Measurements from ENCODE around the gene PRPS1. TPM values are rescaled to one million over a fixed set of nuclear protein-coding genes. Genes with fewer than 3 reads are reported as not detected.

The PRPS1 gene
- total RNA-seq, 4 donors from 2014 or later: 23.5 to 33.4 (median 27.5) TPM

GRCh38 chrX:107646735-107647134, 18.4 kb downstream of the PRPS1 start:
- Histone ChIP-seq H3K4me3 (no peak overlapping the region), H3K27ac (no peak overlapping the region), H3K36me3 (peaks cover 0 to 52% of the 10 kb centered on the region in 2 donors), H3K4me1 (no peaks in the 10 kb centered on the region), H3K9me3 (no peaks in the 10 kb centered on the region), H3K27me3 (no peaks in the 10 kb centered on the region)
- no peak for ATAC-seq
- TF ChIP-seq EP300 (IDR thresholded peaks at IDR 0.05) (no peak), POLR2AphosphoS5 (IDR thresholded peaks at IDR 0.05) (no peak), POLR2A (IDR thresholded peaks at IDR 0.05) (no peak), CTCF (IDR thresholded peaks at IDR 0.05) (no peak)
- 80% methylated on average over 1 of the region's 2 CpGs for WGBS, 2 donors (ENCODE audit: low coverage in 1 of 2)

- H3K9me3 ChIP-seq: no peaks in the 10 kb centered on the region
- peaks cover 0 to 49% of the 10 kb centered on the region in 2 donors for H3K36me3 ChIP-seq
- ATAC-seq: no peak
- TF ChIP-seq CTCF (IDR thresholded peaks at IDR 0.05) (no peak), POLR2AphosphoS5 (IDR thresholded peaks at IDR 0.05) (no peak), POLR2A (IDR thresholded peaks at IDR 0.05) (no peak)
- H3K4me3 ChIP-seq: no peak overlapping the region
- H3K27me3 ChIP-seq: no peaks in the 10 kb centered on the region
- H3K4me1 ChIP-seq: no peaks in the 10 kb centered on the region
- WGBS, 2 donors (ENCODE audit: low coverage in 1 of 2): 90% methylated on average over 2 of the region's 4 CpGs; no CpG with 5 or more reads in 1 of the 2 donors
- no peak overlapping the region for H3K27ac ChIP-seq
These were observed 20.0 kb downstream of the PRPS1 start for GRCh38 chrX:107648332-107648731.

GRCh38 chrX:107654566-107654871, 26.2 kb downstream of the PRPS1 start:
- TF ChIP-seq POLR2AphosphoS5 (IDR thresholded peaks at IDR 0.05): no peak
- TF ChIP-seq EP300 (IDR thresholded peaks at IDR 0.05): no peak
- TF ChIP-seq CTCF (IDR thresholded peaks at IDR 0.05): no peak
- no peak for TF ChIP-seq POLR2A (IDR thresholded peaks at IDR 0.05)
- Histone ChIP-seq H3K36me3 (peaks cover 0 to 14% of the 10 kb centered on the region in 2 donors), H3K9me3 (no peaks in the 10 kb centered on the region), H3K4me3 (no peak overlapping the region), H3K27me3 (no peaks in the 10 kb centered on the region), H3K27ac (peak overlapping the region in 1 of 4 donors; percentile 60), H3K4me1 (peaks cover 0 to 7% (median 6%) of the 10 kb centered on the region in 3 donors)
- WGBS, 2 donors (ENCODE audit: low coverage in 1 of 2): 11% methylated on average over 2 of the region's 2 CpGs; no CpG with 5 or more reads in 1 of the 2 donors
- ATAC-seq: no peak

GRCh38 chrX:107654872-107655761, 26.8 kb downstream of the PRPS1 start:
- H3K4me3 ChIP-seq: no peak overlapping the region
- TF ChIP-seq EP300 (IDR thresholded peaks at IDR 0.05) (no peak), CTCF (IDR thresholded peaks at IDR 0.05) (peak; percentile 14 to 78 (median 61)), POLR2AphosphoS5 (IDR thresholded peaks at IDR 0.05) (no peak), POLR2A (IDR thresholded peaks at IDR 0.05) (no peak)
- H3K36me3 ChIP-seq: peaks cover 0 to 8% of the 10 kb centered on the region in 2 donors
- peaks cover 0 to 10% (median 7%) of the 10 kb centered on the region in 3 donors for H3K4me1 ChIP-seq
- H3K9me3 ChIP-seq: no peaks in the 10 kb centered on the region
- ATAC-seq: peak; percentile 85
- H3K27ac ChIP-seq: peak overlapping the region in 2 of 4 donors; percentile 7 to 60
- no peaks in the 10 kb centered on the region for H3K27me3 ChIP-seq
- WGBS, 2 donors (ENCODE audit: low coverage in 1 of 2): 14 to 30% methylated on average over 4 to 9 of the region's 22 CpGs

GRCh38 chrX:107656978-107657377, 28.7 kb downstream of the PRPS1 start:
- WGBS, 2 donors (ENCODE audit: low coverage in 1 of 2): no CpG with 5 or more reads among the region's 5 CpGs
- Histone ChIP-seq H3K9me3 (no peaks in the 10 kb centered on the region), H3K36me3 (peaks cover 0 to 3% of the 10 kb centered on the region in 2 donors), H3K27ac (no peak overlapping the region), H3K4me3 (no peak overlapping the region), H3K27me3 (no peaks in the 10 kb centered on the region), H3K4me1 (peaks cover 0 to 13% (median 7%) of the 10 kb centered on the region in 3 donors)
- no peak for ATAC-seq
- TF ChIP-seq EP300 (IDR thresholded peaks at IDR 0.05) (no peak), POLR2A (IDR thresholded peaks at IDR 0.05) (no peak), CTCF (IDR thresholded peaks at IDR 0.05) (no peak), POLR2AphosphoS5 (IDR thresholded peaks at IDR 0.05) (no peak)

Measured in gastroesophageal sphincter (tissue), 4 donors.